Measurements from ENCODE around the gene KCNMB1. TPM values are rescaled to one million over a fixed set of nuclear protein-coding genes. Genes with fewer than 3 reads are reported as not detected.

Gene KCNMB1
- total and polyA plus RNA-seq, 4 donors, result 1.4 to 5.2 (median 2.3) TPM

- Histone ChIP-seq H3K4me1 (ENCODE audit: control insufficient read depth in 5 of 5, insufficient read depth in 5 of 5, low read length in 5 of 5) (peaks cover 0 to 6% (median 2%) of the 10 kb centered on the region in 5 donors), H3K4me3 (no peak overlapping the region), H3K9me3 (ENCODE audit: control insufficient read depth in 4 of 4, insufficient read depth in 3 of 4, low read length in 3 of 4) (no peaks in the 10 kb centered on the region), H3K36me3 (ENCODE audit: control insufficient read depth in 4 of 4, insufficient read depth in 4 of 4, low read length in 4 of 4) (no peaks in the 10 kb centered on the region), H3K27me3 (ENCODE audit: control insufficient read depth in 3 of 3, insufficient read depth in 3 of 3, low read length in 2 of 3) (peaks cover 0 to 2% (median 0%) of the 10 kb centered on the region in 3 donors), H3K27ac (ENCODE audit: low read depth in 1 of 2, low read length in 1 of 2) (no peak overlapping the region), H3K9ac (ENCODE audit: insufficient read depth in 1 of 2, low read length in 2 of 2) (no peak overlapping the region)
- no peak for TF ChIP-seq CTCF (IDR thresholded peaks at IDR 0.05; ENCODE audit: control extremely low read depth, extremely low read depth)
- ATAC-seq (ENCODE audit: insufficient read depth, low FRiP score) (no peak), DNase-seq (no peak)
- WGBS, 2 donors, result 61 to 79% methylated on average over 6 of the region's 6 CpGs
Measured at GRCh38 chr5:170336065-170336464, 53.1 kb downstream of the KCNMB1 start.

GRCh38 chr5:170334626-170335025, 54.5 kb downstream of the KCNMB1 start:
- 74 to 79% methylated on average over 5 of the region's 5 CpGs for WGBS, 2 donors
- Histone ChIP-seq H3K4me1 (ENCODE audit: control insufficient read depth in 5 of 5, insufficient read depth in 5 of 5, low read length in 5 of 5) (peaks cover 0 to 9% (median 6%) of the 10 kb centered on the region in 5 donors), H3K9me3 (ENCODE audit: control insufficient read depth in 4 of 4, insufficient read depth in 3 of 4, low read length in 3 of 4) (no peaks in the 10 kb centered on the region), H3K36me3 (ENCODE audit: control insufficient read depth in 4 of 4, insufficient read depth in 4 of 4, low read length in 4 of 4) (no peaks in the 10 kb centered on the region), H3K4me3 (no peak overlapping the region), H3K9ac (ENCODE audit: insufficient read depth in 1 of 2, low read length in 2 of 2) (no peak overlapping the region), H3K27ac (ENCODE audit: low read depth in 1 of 2, low read length in 1 of 2) (no peak overlapping the region), H3K27me3 (ENCODE audit: control insufficient read depth in 3 of 3, insufficient read depth in 3 of 3, low read length in 2 of 3) (peaks cover 0 to 2% (median 0%) of the 10 kb centered on the region in 3 donors)
- DNase-seq (no peak), ATAC-seq (ENCODE audit: insufficient read depth, low FRiP score) (no peak)
- TF ChIP-seq CTCF (IDR thresholded peaks at IDR 0.05; ENCODE audit: control extremely low read depth, extremely low read depth), result no peak

- 33 to 55% methylated on average over 11 of the region's 11 CpGs for whole genome bisulfite sequencing, 2 donors
- H3K4me3 ChIP-seq, result no peak overlapping the region
- no peaks in the 10 kb centered on the region for H3K9me3 ChIP-seq (ENCODE audit: control insufficient read depth in 4 of 4, insufficient read depth in 3 of 4, low read length in 3 of 4)
- TF ChIP-seq CTCF (IDR thresholded peaks at IDR 0.05; ENCODE audit: control extremely low read depth, extremely low read depth), result no peak
- H3K27ac ChIP-seq (ENCODE audit: low read depth in 1 of 2, low read length in 1 of 2), result peak overlapping the region in 1 of 2 donors; percentile 17
- ATAC-seq (ENCODE audit: insufficient read depth, low FRiP score) (peak; percentile 6), DNase-seq (no peak)
- H3K27me3 ChIP-seq (ENCODE audit: control insufficient read depth in 3 of 3, insufficient read depth in 3 of 3, low read length in 2 of 3), result peaks cover 0 to 6% (median 5%) of the 10 kb centered on the region in 3 donors
- peaks cover 0 to 9% (median 6%) of the 10 kb centered on the region in 5 donors for H3K4me1 ChIP-seq (ENCODE audit: control insufficient read depth in 5 of 5, insufficient read depth in 5 of 5, low read length in 5 of 5)
- H3K36me3 ChIP-seq (ENCODE audit: control insufficient read depth in 4 of 4, insufficient read depth in 4 of 4, low read length in 4 of 4), result no peaks in the 10 kb centered on the region
- H3K9ac ChIP-seq (ENCODE audit: insufficient read depth in 1 of 2, low read length in 2 of 2), result no peak overlapping the region
Measured at GRCh38 chr5:170333161-170333910, 55.8 kb downstream of the KCNMB1 start.
